ENCODE measurements around the gene KIF4A. TPM values are rescaled to one million over a fixed set of nuclear protein-coding genes. Genes with fewer than 3 reads are reported as not detected.

KIF4A gene
- total RNA-seq, 2 donors from 2014 or later = 0.73 to 1.3 TPM

DNA sequence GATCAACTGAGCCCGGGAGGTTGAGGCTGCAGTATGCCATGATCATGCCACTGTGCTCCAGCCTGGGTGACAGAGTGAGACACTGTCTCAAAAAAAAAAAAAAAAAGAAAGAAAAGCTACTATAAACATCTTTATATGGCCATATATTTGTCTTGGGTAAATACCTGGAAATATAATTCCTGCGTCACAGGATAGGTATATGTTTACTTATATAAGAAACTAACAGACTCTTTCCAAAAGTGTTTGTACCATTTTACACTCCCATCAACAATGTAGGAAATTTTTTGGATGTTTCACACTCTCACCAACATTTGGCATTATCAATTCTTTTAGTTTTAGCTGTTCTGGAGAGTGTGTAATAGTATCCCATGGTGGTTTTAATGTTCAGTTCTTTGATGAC lies 42.7 kb upstream of the KIF4A start:
- no peaks in the 10 kb centered on the region for H3K27me3 ChIP-seq (replicated peaks; ENCODE audit: insufficient read depth)
- intact Hi-C loops (cut with DNase I) = no loop called here

DNA sequence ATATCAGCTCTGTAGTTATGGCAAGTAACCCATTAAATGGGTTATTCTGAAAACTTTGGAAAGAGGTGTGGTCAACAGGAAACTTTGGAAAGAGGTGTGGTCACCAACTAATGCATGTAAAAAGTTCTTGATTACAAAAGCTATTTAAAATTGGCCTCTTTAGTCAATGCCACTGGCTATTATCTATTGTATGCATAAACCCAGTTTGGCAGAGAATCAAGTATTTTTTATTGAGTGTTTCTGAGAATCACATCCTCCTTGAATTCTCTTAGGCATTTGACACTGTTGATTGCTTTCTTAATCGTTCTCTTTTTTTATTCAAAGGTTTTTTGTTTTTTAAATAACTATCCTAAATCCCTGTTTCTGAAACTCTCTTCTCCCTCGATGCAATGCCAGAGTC lies 37.4 kb upstream of the KIF4A start:
- Histone ChIP-seq H3K27ac (no peak overlapping the region), H3K4me3 (no peak overlapping the region), H3K9me3 (no peaks in the 10 kb centered on the region), H3K27me3 (replicated peaks; ENCODE audit: insufficient read depth) (no peaks in the 10 kb centered on the region), H3K36me3 (no peaks in the 10 kb centered on the region), H3K4me1 (replicated peaks) (no peaks in the 10 kb centered on the region)
- TF ChIP-seq, protein P1, sequence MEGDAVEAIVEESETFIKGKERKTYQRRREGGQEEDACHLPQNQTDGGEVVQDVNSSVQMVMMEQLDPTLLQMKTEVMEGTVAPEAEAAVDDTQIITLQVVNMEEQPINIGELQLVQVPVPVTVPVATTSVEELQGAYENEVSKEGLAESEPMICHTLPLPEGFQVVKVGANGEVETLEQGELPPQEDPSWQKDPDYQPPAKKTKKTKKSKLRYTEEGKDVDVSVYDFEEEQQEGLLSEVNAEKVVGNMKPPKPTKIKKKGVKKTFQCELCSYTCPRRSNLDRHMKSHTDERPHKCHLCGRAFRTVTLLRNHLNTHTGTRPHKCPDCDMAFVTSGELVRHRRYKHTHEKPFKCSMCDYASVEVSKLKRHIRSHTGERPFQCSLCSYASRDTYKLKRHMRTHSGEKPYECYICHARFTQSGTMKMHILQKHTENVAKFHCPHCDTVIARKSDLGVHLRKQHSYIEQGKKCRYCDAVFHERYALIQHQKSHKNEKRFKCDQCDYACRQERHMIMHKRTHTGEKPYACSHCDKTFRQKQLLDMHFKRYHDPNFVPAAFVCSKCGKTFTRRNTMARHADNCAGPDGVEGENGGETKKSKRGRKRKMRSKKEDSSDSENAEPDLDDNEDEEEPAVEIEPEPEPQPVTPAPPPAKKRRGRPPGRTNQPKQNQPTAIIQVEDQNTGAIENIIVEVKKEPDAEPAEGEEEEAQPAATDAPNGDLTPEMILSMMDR (IDR thresholded peaks at IDR 0.05) = no peak
- TF ChIP-seq POLR2AphosphoS5 (IDR thresholded peaks at IDR 0.05) (no peak), POLR2A (IDR thresholded peaks at IDR 0.05) (no peak)
- no peak for DNase-seq (ENCODE audit: low spot score)
- WGBS = 57% methylated on average over 2 of the region's 2 CpGs
- intact Hi-C loops (cut with DNase I) = no loop called here

More for the DNA sequence above, 42.7 kb upstream of the KIF4A start:
- Histone ChIP-seq H3K27ac (no peak overlapping the region), H3K9me3 (no peaks in the 10 kb centered on the region), H3K4me1 (replicated peaks) (no peaks in the 10 kb centered on the region), H3K36me3 (no peaks in the 10 kb centered on the region), H3K4me3 (no peak overlapping the region)
- no peak for DNase-seq (ENCODE audit: low spot score)
- TF ChIP-seq POLR2A (IDR thresholded peaks at IDR 0.05) (no peak), POLR2AphosphoS5 (IDR thresholded peaks at IDR 0.05) (peak; percentile 28)
- WGBS = 85% methylated on average over 2 of the region's 2 CpGs

DNA sequence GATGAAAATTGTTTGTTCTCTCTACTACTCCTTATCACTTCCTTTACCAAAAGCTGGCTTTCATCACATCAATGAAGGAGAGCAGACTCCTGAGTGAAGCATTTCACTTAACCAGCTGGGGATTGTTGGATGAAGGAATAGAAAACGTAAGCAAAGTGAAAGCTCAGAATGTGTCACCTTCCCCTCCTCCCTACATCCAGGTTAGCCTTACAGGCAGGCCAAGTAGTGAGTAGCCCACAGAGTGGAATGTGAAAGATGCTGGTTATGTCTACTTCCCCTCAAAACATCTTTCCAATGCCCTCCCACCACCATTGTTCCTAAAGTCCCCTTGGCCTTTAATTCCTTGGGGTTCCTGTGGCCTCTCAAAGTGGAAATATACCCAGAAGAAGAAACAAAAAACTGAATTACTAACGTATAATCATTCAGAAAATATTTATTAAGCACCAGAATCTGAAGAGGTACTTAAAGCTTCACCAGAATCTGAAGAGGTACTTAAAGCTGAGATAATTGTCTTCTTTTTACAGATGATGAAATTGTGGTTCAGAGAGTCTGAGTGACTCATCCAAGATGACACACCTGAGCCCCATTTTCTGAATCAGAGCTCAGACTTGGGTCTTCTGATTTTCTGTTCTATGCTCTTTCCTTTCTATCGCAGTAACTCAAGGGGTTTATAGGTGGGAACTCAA lies 36.4 kb upstream of the KIF4A start:
- H3K4me1 ChIP-seq (replicated peaks) = no peaks in the 10 kb centered on the region
- no peak overlapping the region for H3K27ac ChIP-seq
- H3K9me3 ChIP-seq = no peaks in the 10 kb centered on the region
- H3K27me3 ChIP-seq (replicated peaks; ENCODE audit: insufficient read depth) = no peaks in the 10 kb centered on the region
- 86% methylated on average over 3 of the region's 3 CpGs for WGBS
- no peak for DNase-seq (ENCODE audit: low spot score)
- TF ChIP-seq POLR2A (IDR thresholded peaks at IDR 0.05) (no peak), POLR2AphosphoS5 (IDR thresholded peaks at IDR 0.05) (no peak)
- TF ChIP-seq, protein P1 (IDR thresholded peaks at IDR 0.05) = no peak
- intact Hi-C loops (cut with DNase I) = no loop called here
- H3K4me3 ChIP-seq = no peak overlapping the region
- no peaks in the 10 kb centered on the region for H3K36me3 ChIP-seq

DNA sequence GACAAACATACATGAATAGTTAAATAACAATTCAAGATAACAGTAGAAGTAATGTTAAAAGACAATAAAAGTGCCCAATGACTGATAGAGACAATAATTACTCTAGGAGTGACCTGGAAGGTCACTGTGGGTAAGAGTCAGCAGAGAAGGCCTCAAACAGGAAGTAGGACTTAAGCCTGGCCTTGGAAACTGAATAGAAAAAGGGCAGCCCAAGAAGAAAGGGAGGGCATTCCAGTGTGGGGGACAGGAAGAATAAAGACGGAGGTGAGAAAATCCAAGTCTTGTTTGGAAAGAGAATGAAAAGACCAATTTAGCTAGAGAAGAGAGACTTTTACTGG lies 35.9 kb upstream of the KIF4A start:
- H3K36me3 ChIP-seq = no peaks in the 10 kb centered on the region
- TF ChIP-seq POLR2AphosphoS5 (IDR thresholded peaks at IDR 0.05) = no peak
- TF ChIP-seq POLR2A (IDR thresholded peaks at IDR 0.05) = no peak
- TF ChIP-seq, protein P1 (IDR thresholded peaks at IDR 0.05) = no peak
- H3K4me1 ChIP-seq (replicated peaks) = no peaks in the 10 kb centered on the region
- no peaks in the 10 kb centered on the region for H3K27me3 ChIP-seq (replicated peaks; ENCODE audit: insufficient read depth)
- WGBS = 83% methylated on average over 1 of the region's 1 CpG
- H3K4me3 ChIP-seq = no peak overlapping the region
- H3K27ac ChIP-seq = no peak overlapping the region
- intact Hi-C loops (cut with DNase I) = no loop called here
- no peak for DNase-seq (ENCODE audit: low spot score)
- H3K9me3 ChIP-seq = no peaks in the 10 kb centered on the region

DNA sequence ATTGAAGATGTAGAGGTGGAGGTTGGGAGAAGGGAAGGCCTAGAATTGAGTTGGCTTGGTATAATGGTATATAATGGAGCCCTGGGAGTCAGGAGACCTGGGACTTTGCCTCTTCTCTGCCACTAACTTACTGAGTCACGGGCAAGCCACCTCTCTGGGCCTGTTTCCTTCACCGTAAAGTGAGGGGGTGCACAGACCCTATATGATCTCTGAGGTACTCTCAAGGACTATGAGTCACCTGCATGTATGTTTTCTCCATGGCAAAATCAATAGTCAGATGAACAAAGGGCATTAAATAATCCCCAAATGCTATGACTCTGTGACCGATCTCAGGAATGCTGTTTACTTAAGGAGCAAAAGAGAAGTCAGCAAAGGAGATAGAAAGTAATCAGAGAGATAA lies 35.0 kb upstream of the KIF4A start:
- Histone ChIP-seq H3K4me3 (no peak overlapping the region), H3K36me3 (no peaks in the 10 kb centered on the region), H3K27ac (no peak overlapping the region), H3K4me1 (replicated peaks) (no peaks in the 10 kb centered on the region), H3K9me3 (no peaks in the 10 kb centered on the region), H3K27me3 (replicated peaks; ENCODE audit: insufficient read depth) (no peaks in the 10 kb centered on the region)
- no peak for DNase-seq (ENCODE audit: low spot score)
- TF ChIP-seq, protein P1 (IDR thresholded peaks at IDR 0.05) = no peak
- TF ChIP-seq POLR2A (IDR thresholded peaks at IDR 0.05) (no peak), POLR2AphosphoS5 (IDR thresholded peaks at IDR 0.05) (no peak)
- 90% methylated on average over 3 of the region's 3 CpGs for WGBS
- intact Hi-C loops (cut with DNase I) = no loop called here

All from prostate gland (tissue), 2 donors.